Naive thymus-derived CD4-positive, alpha-beta T cell (primary cell): ENCODE results near the gene PROX1. TPM values are rescaled to one million over a fixed set of nuclear protein-coding genes. Genes with fewer than 3 reads are reported as not detected.

Source experiments
- ATAC-seq: fragments of 150-1000 bp; cut with Tn5 transposase; 2 replicates; pipeline ENCODE4 v1.10.0; 2021; ENCODE audit warnings: mild to moderate bottlenecking, moderate library complexity
- CTCF ChIA-PET: fragments of 350-600 bp; sonication (Branson Sonifier 250); formaldehyde crosslinking; loops from one replicate; lab custom pipeline; 2021; ENCODE audit warnings: antibody characterized with exemption; lab: Charles Lee
- POLR2A ChIA-PET: fragments of 350-600 bp; sonication (Branson Sonifier 250); formaldehyde crosslinking; loops from one replicate; lab custom pipeline; 2021; ENCODE audit warnings: antibody characterized with exemption, inconsistent platforms; lab: Charles Lee
- DNase-seq, 9 donors: peaks; one replicate each; pipeline versions ENCODE4 v3.0.0 to v3.0.0-alpha.2; 2020 to 2022; ENCODE audit warnings: mixed read lengths in 1 of 9
- H3K27ac ChIP-seq: one replicate; pipeline ENCODE4 v1.7.0; 2013; ENCODE audit warnings: mild to moderate bottlenecking, low read depth, low read length, moderate library complexity
- H3K27me3 ChIP-seq, 2 donors: one replicate each; pipeline ENCODE4 v1.7.0; 2013; ENCODE audit warnings: low read length in 2 of 2, mild to moderate bottlenecking in 2 of 2, moderate library complexity in 2 of 2; ENCODE audit not compliant: control insufficient read depth in 2 of 2, insufficient read depth in 2 of 2
- H3K36me3 ChIP-seq, 3 experiments: 1 replicate in 2 of 3; 2 replicates in 1 of 3; pipeline ENCODE4 v1.7.0; 2013; ENCODE audit warnings: low read length in 3 of 3, mild to moderate bottlenecking in 3 of 3, moderate library complexity in 1 of 3; ENCODE audit not compliant: insufficient read depth in 3 of 3, control insufficient read depth in 2 of 3
- H3K4me1 ChIP-seq, 2 donors: one replicate each; pipeline ENCODE4 v1.7.0; 2013; ENCODE audit warnings: low read length in 2 of 2, mild to moderate bottlenecking in 2 of 2, moderate library complexity in 1 of 2; ENCODE audit not compliant: control insufficient read depth in 2 of 2, insufficient read depth in 2 of 2
- H3K4me3 ChIP-seq: 2 replicates; pipeline ENCODE4 v1.7.0; 2013; ENCODE audit warnings: mild to moderate bottlenecking, low read length
- H3K9me3 ChIP-seq, 3 experiments: 1 replicate in 2 of 3; 2 replicates in 1 of 3; pipeline ENCODE4 v1.7.0; 2013; ENCODE audit warnings: low read length in 3 of 3; ENCODE audit not compliant: control insufficient read depth in 2 of 3
- H3K27ac Mint-ChIP-seq, 9 donors: one replicate each; pipeline ENCODE4 v1.8.0; 2020 to 2022; ENCODE audit warnings: mixed read lengths in 9 of 9, mild to moderate bottlenecking in 8 of 9, moderate library complexity in 5 of 9, inconsistent platforms in 2 of 9
- H3K27me3 Mint-ChIP-seq, 5 donors: one replicate each; pipeline ENCODE4 v1.8.0; 2021 to 2022; ENCODE audit warnings: mixed read lengths in 5 of 5, mild to moderate bottlenecking in 1 of 5
- H3K36me3 Mint-ChIP-seq, 5 donors: one replicate each; pipeline ENCODE4 v1.8.0; 2020 to 2022; ENCODE audit warnings: mixed read lengths in 5 of 5, mild to moderate bottlenecking in 3 of 5, inconsistent platforms in 1 of 5
- H3K4me1 Mint-ChIP-seq, 7 donors: one replicate each; pipeline ENCODE4 v1.8.0; 2020 to 2022; ENCODE audit warnings: mixed read lengths in 7 of 7, mild to moderate bottlenecking in 3 of 7, inconsistent platforms in 1 of 7
- H3K4me3 Mint-ChIP-seq, 10 donors: one replicate each; pipeline ENCODE4 v1.8.0; 2020 to 2022; ENCODE audit warnings: mild to moderate bottlenecking in 10 of 10, mixed read lengths in 10 of 10, moderate library complexity in 6 of 10, inconsistent platforms in 2 of 10
- H3K9me3 Mint-ChIP-seq, 11 donors: one replicate each; pipeline ENCODE4 v1.8.0; 2020 to 2022; ENCODE audit warnings: mixed read lengths in 11 of 11, mild to moderate bottlenecking in 4 of 11, inconsistent platforms in 1 of 11, moderate library complexity in 1 of 11
- intact Hi-C, 2 donors: fragments of 100-400 bp; cut with micrococcal nuclease; formaldehyde crosslinking; loops; one replicate each; pipeline ENCODE4 v1.15.1; 2023
- polyA plus RNA-seq, 2 donors: library from polyadenylated mRNA; unstranded; fragments of 300-500 nt; fragmentation: Illumina TruSeq; gene quantifications; one replicate each; pipeline ENCODE4 v1.2.3, GENCODE V29; 2021
- total RNA-seq, 6 experiments: library from RNA in 5 of 6; stranded (reverse) in 5 of 6; gene quantifications; 1 replicate in 5 of 6; 2 replicates in 1 of 6; pipeline ENCODE4 v1.2.3 and lab custom pipeline; 2021 to 2026

The PROX1 gene
- total and polyA plus RNA-seq, 7 experiments from 2014 or later, result not detected

DNA sequence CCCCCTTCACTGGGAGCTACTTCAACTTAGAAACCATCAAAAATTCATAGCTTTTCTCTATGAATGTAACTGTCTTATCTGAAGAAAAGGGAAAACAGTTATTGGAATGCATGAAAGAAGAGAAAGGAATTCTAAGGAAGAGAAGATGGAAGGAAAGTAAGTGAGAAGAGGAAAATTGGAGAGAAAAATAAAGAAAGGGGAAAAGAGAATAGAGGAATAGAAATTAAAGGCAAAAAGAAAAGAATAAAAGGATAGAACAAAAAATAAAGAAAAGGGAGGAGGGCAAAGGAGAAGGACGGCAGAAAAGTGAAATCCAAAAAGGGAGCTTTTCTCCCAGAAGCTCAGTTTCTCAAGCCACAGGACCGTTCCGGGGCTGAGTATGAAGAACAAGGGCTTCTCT lies 9.9 kb upstream of the PROX1 start:
- Mint-ChIP-seq H3K4me3 (no peak overlapping the region), H3K9me3 (peaks cover 0 to 14% (median 4%) of the 10 kb centered on the region in 11 donors), H3K27me3 (peaks cover 56 to 71% (median 64%) of the 10 kb centered on the region in 5 donors), H3K36me3 (peaks cover 0 to 9% (median 2%) of the 10 kb centered on the region in 5 donors), H3K4me1 (peaks cover 0 to 34% (median 21%) of the 10 kb centered on the region in 7 donors), H3K27ac (no peak overlapping the region)
- peaks cover 3 to 30% of the 10 kb centered on the region in 2 donors for H3K27me3 ChIP-seq
- no peak for ATAC-seq
- no peak overlapping the region for H3K4me3 ChIP-seq
- no peaks in the 10 kb centered on the region for H3K36me3 ChIP-seq
- ChIA-PET CTCF (no interaction called here), POLR2A (interaction anchor here (0.6 kb wide), 1 partner anchor 24 kb away, joined by 3 read pairs; no protein-coding TSS in a partner anchor)
- peaks cover 0 to 7% (median 0%) of the 10 kb centered on the region in 3 experiments for H3K9me3 ChIP-seq
- DNase-seq, result no peak
- no peak overlapping the region for H3K27ac ChIP-seq
- H3K4me1 ChIP-seq, result peaks cover 0 to 4% of the 10 kb centered on the region in 2 donors
- intact Hi-C loops, result no loop called here

DNA sequence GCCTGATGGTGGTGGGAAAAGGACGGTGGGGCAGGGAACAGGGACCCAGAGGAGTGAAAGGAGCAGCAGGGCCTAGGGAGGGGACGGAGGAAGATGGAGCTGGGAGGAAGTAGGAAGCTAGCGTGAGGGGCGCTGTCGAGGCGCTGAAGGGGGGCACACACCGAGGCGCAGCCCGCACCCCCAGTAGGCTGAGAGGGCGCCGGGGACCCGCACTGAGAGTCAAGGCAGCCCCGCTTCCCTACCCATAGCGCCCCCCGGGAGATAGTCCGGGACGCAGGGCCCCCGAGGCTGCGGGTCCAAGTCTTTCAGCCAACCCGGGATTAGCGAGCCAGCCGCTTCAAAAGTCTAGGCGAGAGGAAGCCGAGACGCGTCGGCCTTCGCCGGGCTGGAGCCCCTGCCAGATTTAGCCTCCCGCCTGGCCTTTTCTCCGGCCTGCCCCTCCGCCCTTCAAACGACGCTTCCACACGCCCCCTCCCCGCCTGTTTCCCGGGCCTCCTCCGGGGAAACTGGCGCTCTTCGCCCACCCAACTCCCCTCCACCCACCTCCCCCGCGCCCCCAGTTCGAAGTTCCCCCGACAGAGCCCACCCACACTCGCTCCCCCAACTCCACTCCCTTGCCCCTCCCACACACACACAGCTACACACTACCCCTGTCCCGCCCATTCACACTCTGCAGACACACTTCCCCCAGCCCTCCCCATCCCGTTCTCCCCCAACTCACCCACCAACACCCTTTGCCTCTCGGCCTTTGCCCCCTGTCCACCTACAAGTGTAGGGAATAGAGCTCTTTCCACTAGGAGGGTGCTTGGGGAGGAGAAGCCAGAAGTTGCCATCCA lies 7.8 kb upstream of the PROX1 start:
- peaks cover 0 to 7% (median 0%) of the 10 kb centered on the region in 3 experiments for H3K9me3 ChIP-seq
- peaks cover 0 to 11% of the 10 kb centered on the region in 2 donors for H3K4me1 ChIP-seq
- H3K36me3 ChIP-seq, result no peaks in the 10 kb centered on the region
- DNase-seq, result no peak
- ChIA-PET POLR2A (no interaction called here), CTCF (no interaction called here)
- peaks cover 3 to 44% of the 10 kb centered on the region in 2 donors for H3K27me3 ChIP-seq
- peaks cover 72 to 87% (median 82%) of the 10 kb centered on the region in 5 donors for H3K27me3 Mint-ChIP-seq
- ATAC-seq, result no peak
- intact Hi-C loops, result loop anchor here in 1 of 2 donors (5.0 to 10.0 kb wide), 3 partner anchors 103 to 305 kb away; partner anchors contain the start of gene SMYD2
- no peak overlapping the region for H3K4me3 ChIP-seq
- peaks cover 4 to 54% (median 39%) of the 10 kb centered on the region in 7 donors for H3K4me1 Mint-ChIP-seq
- no peak overlapping the region for H3K27ac ChIP-seq
- H3K36me3 Mint-ChIP-seq, result peaks cover 0 to 9% (median 2%) of the 10 kb centered on the region in 5 donors
- H3K9me3 Mint-ChIP-seq, result peaks cover 0 to 26% (median 7%) of the 10 kb centered on the region in 11 donors
- H3K27ac Mint-ChIP-seq, result peak overlapping the region in 2 of 9 donors; percentile 3 to 17
- peak overlapping the region in 5 of 10 donors; percentile 3 to 74 (median 46) for H3K4me3 Mint-ChIP-seq

DNA sequence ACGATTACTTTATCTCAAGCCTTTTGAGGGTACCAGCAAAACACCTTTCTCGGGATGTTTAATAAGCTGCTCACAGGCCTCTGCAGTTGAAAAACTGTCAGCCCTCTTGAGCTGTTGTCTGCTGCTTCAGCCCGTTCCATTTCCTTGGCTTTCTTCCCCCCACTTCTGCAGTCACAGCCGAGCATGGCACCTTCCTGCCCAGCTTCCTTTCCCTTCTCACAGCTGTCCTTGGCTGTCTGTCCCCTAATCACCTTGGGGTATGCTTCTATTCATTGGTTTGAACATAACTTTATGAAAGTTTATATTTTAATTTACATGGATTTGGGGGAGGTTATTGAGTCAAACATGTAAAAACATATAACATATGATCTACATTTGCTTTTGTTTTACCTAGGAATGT lies 6.9 kb upstream of the PROX1 start:
- DNase-seq (peak in 1 of 9 donors; percentile 10), ATAC-seq (no peak)
- peaks cover 0 to 27% (median 9%) of the 10 kb centered on the region in 11 donors for H3K9me3 Mint-ChIP-seq
- POLR2A ChIA-PET, result no interaction called here
- peaks cover 0 to 9% (median 2%) of the 10 kb centered on the region in 5 donors for H3K36me3 Mint-ChIP-seq
- Histone ChIP-seq H3K27ac (no peak overlapping the region), H3K27me3 (peaks cover 3 to 52% of the 10 kb centered on the region in 2 donors), H3K4me3 (no peak overlapping the region), H3K9me3 (peaks cover 0 to 7% (median 0%) of the 10 kb centered on the region in 3 experiments), H3K4me1 (peaks cover 0 to 21% of the 10 kb centered on the region in 2 donors), H3K36me3 (no peaks in the 10 kb centered on the region)
- peaks cover 72 to 91% (median 82%) of the 10 kb centered on the region in 5 donors for H3K27me3 Mint-ChIP-seq
- peaks cover 7 to 62% (median 44%) of the 10 kb centered on the region in 7 donors for H3K4me1 Mint-ChIP-seq
- peak overlapping the region in 1 of 9 donors; percentile 48 for H3K27ac Mint-ChIP-seq
- peak overlapping the region in 6 of 10 donors; percentile 26 to 61 (median 40) for H3K4me3 Mint-ChIP-seq
- CTCF ChIA-PET, result no interaction called here
- intact Hi-C loops, result loop anchor here in 1 of 2 donors (5.0 to 10.0 kb wide), 3 partner anchors 104 to 304 kb away; partner anchors contain the start of gene SMYD2

DNA sequence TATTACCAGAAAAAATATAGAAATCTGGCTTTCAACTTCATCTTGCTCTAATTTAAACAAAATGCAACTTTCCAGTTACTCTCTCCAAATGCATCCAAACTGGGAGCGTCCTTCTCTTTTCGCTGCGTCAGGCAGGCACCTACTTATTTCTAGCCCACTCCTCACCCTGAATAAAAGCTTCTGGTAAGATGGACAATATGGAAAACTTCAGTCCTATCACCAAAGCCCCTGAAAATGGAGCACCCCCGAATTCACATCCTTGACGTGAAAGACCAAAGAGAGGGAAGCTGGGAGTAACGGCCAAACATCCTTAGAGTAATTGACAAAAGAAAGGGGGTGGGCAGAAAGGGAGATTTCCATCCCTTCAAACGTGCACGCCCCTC lies 5.5 kb upstream of the PROX1 start:
- Mint-ChIP-seq H3K9me3 (peaks cover 0 to 38% (median 12%) of the 10 kb centered on the region in 11 donors), H3K4me1 (peaks cover 15 to 75% (median 58%) of the 10 kb centered on the region in 7 donors), H3K36me3 (peaks cover 0 to 14% (median 2%) of the 10 kb centered on the region in 5 donors), H3K27me3 (peaks cover 79 to 93% (median 84%) of the 10 kb centered on the region in 5 donors), H3K27ac (no peak overlapping the region), H3K4me3 (peak overlapping the region in 9 of 10 donors; percentile 26 to 71 (median 51))
- POLR2A ChIA-PET, result interaction anchor here (0.5 kb wide), 1 partner anchor 140 kb away, joined by 3 read pairs; no protein-coding TSS in a partner anchor
- H3K4me3 ChIP-seq, result no peak overlapping the region
- intact Hi-C loops, result loop anchor here in 1 of 2 donors (5.0 to 10.0 kb wide), 3 partner anchors 105 to 303 kb away; partner anchors contain the start of gene SMYD2
- CTCF ChIA-PET, result no interaction called here
- no peak overlapping the region for H3K27ac ChIP-seq
- H3K4me1 ChIP-seq, result peaks cover 0 to 34% of the 10 kb centered on the region in 2 donors
- H3K9me3 ChIP-seq, result peaks cover 0 to 7% (median 0%) of the 10 kb centered on the region in 3 experiments
- H3K27me3 ChIP-seq, result peaks cover 3 to 56% of the 10 kb centered on the region in 2 donors
- ATAC-seq (no peak), DNase-seq (no peak)
- no peaks in the 10 kb centered on the region for H3K36me3 ChIP-seq

DNA sequence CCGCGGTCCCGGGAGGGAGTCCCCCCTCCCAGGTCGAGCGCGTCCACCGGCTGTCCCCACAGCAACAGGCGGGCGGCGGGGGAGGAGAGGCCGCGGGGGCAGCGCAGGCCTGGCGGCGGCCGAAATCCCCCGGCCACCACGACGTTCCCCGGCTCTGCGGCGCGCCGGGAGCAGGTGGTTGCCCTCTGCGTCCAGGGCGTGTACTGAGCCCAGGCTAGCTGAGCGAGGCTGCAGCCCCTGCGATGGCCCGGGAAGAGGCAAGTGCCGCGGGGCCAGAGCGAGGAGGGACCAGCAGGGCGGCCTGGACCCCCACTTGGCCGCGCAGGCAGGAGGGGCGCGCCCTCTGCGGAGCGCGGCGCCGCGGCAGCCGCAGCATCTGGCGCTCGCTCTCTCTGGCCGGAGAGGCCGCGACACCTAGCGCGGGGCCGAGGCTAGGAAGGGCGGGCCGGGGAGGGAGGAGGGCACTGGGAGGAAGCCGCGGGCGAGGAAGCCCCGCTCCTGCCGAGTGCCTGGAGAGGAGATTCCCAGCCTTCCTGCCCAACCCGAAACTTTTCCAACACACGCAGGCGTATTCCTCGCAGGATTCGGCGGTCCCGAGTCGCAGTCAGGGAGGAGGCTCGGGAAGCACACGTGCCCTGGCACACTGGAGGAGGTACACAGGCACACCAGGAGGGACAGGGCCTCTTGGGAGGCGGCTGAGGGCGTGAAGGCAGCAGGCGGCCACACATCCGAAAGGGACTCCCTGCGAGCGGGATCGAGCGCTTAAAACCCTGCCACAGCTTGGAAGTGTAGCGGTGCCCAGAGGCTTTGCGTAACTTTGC lies 4.9 kb upstream of the PROX1 start:
- Histone ChIP-seq H3K9me3 (peaks cover 0 to 7% (median 0%) of the 10 kb centered on the region in 3 experiments), H3K27me3 (peaks cover 3 to 54% of the 10 kb centered on the region in 2 donors), H3K4me3 (no peak overlapping the region), H3K27ac (no peak overlapping the region), H3K36me3 (no peaks in the 10 kb centered on the region), H3K4me1 (peaks cover 0 to 34% of the 10 kb centered on the region in 2 donors)
- Mint-ChIP-seq H3K27ac (no peak overlapping the region), H3K27me3 (peaks cover 80 to 92% (median 83%) of the 10 kb centered on the region in 5 donors), H3K4me1 (peaks cover 20 to 81% (median 63%) of the 10 kb centered on the region in 7 donors), H3K36me3 (peaks cover 0 to 14% (median 4%) of the 10 kb centered on the region in 5 donors), H3K4me3 (peak overlapping the region in 8 of 10 donors; percentile 34 to 85 (median 53)), H3K9me3 (peaks cover 0 to 42% (median 12%) of the 10 kb centered on the region in 11 donors)
- ATAC-seq (no peak), DNase-seq (peak in 1 of 9 donors; percentile 13)
- intact Hi-C loops, result loop anchor here in 1 of 2 donors (5.0 to 10.0 kb wide), 3 partner anchors 106 to 302 kb away; partner anchors contain the start of gene SMYD2
- POLR2A ChIA-PET, result no interaction called here
- CTCF ChIA-PET, result interaction anchor here (0.6 kb wide), 1 partner anchor 199 kb away, joined by 3 read pairs; no protein-coding TSS in a partner anchor
